Ectodermal cell (in vitro differentiated cells): ENCODE measurements around the gene KSR1.

ENCODE experiments used
- H3K27ac ChIP-seq: 2 replicates; pipeline ENCODE4 v1.7.0; 2013; ENCODE audit warnings: mild to moderate bottlenecking, low read depth, low read length; ENCODE audit not compliant: insufficient read depth, poor library complexity, severe bottlenecking
- H3K27me3 ChIP-seq: 2 replicates; pipeline ENCODE4 v1.7.0; 2013; ENCODE audit warnings: mild to moderate bottlenecking, low read length; ENCODE audit not compliant: insufficient read depth, control insufficient read depth, poor library complexity, severe bottlenecking
- H3K36me3 ChIP-seq: one replicate; pipeline ENCODE4 v1.7.0; 2013; ENCODE audit warnings: low read length; ENCODE audit not compliant: control insufficient read depth, insufficient read depth
- H3K4me1 ChIP-seq: one replicate; pipeline ENCODE4 v1.7.0; 2013; ENCODE audit warnings: low read length; ENCODE audit not compliant: control insufficient read depth, insufficient read depth
- H3K4me3 ChIP-seq: 2 replicates; pipeline ENCODE4 v1.7.0; 2013; ENCODE audit warnings: low read depth, low read length, control low read depth; ENCODE audit not compliant: insufficient read depth
- H3K9me3 ChIP-seq: 2 replicates; pipeline ENCODE4 v1.7.0; 2013; ENCODE audit warnings: mild to moderate bottlenecking, low read length, moderate library complexity; ENCODE audit not compliant: control insufficient read depth
- WGBS, 2 experiments: methylation state at CpG; one replicate each; pipeline ENCODE4 v1.1.7; 2013; ENCODE audit warnings: missing lambda C conversion rate in 2 of 2; 5-methylcytosine and 5-hydroxymethylcytosine counted together

Gene KSR1

DNA sequence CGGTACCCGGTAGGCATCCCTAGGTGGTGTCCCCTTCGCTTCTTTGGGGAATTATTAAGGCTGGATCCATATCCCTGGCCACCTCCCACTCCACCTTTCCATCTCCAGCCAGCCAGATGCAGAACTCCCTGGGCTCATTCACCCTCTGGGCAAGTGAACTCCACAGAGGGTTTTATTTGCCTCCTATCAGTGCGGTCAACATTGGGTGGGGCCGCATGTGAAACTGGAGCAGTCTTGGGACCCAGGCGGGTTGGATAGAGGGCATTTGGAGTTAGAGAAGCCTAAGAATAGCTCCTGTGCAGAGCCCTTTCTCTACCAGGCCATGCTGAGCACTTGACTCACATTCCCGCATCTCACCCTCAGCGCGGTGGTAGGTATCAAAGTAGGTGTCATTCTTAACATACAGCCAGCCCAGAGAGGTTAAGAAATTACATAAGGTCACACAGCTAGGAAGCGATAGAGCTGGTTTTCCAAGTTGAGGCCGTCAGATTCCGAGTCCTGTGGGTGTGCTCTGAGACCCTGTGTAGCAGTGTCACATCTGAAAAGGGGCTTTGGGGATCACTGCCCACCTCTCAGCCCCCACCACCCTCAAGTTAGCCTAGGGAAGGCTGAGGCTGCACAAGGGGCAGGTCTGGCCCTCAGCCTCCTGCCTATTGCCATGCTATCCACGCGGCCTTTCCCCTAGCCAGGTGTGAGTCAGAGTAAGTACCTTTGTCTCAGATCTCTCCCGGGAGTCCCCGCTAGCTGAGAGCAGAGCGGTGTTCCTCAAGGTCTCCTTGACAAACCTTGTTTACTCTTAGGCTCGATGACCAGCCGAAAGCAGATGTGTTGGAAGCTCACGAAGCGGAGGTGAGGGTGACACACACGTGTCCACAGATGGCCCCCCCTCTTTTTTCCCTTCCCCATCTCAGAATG, 147.9 kb downstream of the KSR1 start:
- Histone ChIP-seq H3K27ac (no peak overlapping the region), H3K4me3 (no peak overlapping the region), H3K4me1 (no peaks in the 10 kb centered on the region), H3K36me3 (no peaks in the 10 kb centered on the region), H3K27me3 (no peaks in the 10 kb centered on the region), H3K9me3 (no peaks in the 10 kb centered on the region)
- 94 to 96% methylated on average over 22 of the region's 22 CpGs for WGBS, 2 experiments

- H3K4me3 ChIP-seq: no peak overlapping the region
- no peaks in the 10 kb centered on the region for H3K9me3 ChIP-seq
- no peak overlapping the region for H3K27ac ChIP-seq
- no peaks in the 10 kb centered on the region for H3K27me3 ChIP-seq
- 95 to 97% methylated on average over 25 of the region's 25 CpGs for WGBS, 2 experiments
- no peaks in the 10 kb centered on the region for H3K36me3 ChIP-seq
- H3K4me1 ChIP-seq: no peaks in the 10 kb centered on the region
These were observed 149.2 kb downstream of the KSR1 start for GRCh38 chr17:27605409-27605808.

DNA sequence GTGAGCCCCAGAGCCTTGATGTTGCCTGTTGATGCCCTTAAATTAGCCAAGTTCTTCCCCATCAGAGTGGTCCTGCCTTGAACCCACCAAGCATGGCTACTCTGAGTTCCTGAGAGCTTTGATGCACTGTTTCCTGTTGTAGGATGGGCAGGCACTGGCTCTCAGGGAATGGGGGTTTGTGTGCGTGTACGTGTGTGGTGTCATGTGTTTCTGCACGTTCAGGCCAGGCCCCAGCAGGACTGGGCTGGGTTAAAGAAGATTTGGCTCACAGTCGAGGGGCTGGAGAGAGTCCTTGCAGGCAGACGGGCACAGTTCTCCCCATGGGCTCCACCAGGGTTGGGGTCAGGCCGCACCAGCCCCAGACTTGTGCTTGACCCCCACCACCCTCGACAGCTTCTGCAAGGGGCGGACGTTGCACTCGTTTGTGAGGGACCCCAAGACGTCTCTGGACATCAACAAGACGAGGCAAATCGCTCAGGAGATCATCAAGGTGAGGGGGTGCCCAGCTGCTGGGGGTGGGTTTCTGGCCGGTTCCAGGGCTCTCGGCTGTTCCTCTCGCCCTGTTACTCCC, 151.4 kb downstream of the KSR1 start:
- no peak overlapping the region for H3K27ac ChIP-seq
- no peaks in the 10 kb centered on the region for H3K27me3 ChIP-seq
- 91 to 95% methylated on average over 16 of the region's 16 CpGs for WGBS, 2 experiments
- no peak overlapping the region for H3K4me3 ChIP-seq
- no peaks in the 10 kb centered on the region for H3K9me3 ChIP-seq
- no peaks in the 10 kb centered on the region for H3K4me1 ChIP-seq
- peaks cover 7% of the 10 kb centered on the region for H3K36me3 ChIP-seq

DNA sequence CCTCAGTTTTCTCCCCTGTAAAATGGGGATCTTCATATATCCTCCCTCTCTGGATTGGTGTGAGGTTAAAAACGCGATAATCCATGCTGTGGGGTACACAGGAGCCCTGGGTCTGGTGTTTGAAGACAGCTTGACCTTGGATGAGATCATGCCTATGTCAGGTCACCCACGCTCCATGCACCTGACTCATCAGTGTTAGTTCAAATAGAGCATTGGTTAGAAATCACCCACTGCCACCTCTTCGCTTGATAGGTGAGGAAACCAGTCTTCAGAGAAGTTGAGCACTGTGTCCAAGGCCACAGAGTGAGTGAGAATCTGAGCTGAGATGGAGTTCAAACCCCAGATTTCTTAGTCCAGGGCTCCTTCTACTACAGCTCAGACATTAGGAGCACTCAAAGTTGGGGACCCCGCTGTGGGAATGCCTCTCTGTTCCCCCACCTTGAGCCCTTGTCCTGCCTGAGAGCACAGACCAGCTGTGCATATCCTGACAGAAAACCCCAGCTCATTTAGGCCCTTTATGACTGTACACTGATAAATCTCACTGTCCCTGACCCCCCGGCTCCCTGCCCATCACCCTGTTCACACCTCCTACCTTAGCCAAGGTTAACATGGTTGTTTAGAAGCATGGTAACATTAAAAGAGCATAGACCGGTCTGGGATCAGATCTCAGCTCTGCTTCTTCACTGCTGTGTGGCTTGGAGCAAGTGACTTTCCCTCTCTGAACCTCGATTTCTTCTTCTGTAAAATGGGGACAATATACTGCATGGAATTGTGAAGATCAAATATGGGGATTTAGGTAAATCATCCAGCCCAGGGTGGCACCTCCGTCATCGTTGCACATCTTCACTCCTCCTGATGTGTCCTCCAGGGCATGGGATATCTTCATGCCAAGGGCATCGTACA, 152.3 kb downstream of the KSR1 start:
- Histone ChIP-seq H3K27ac (no peak overlapping the region), H3K4me1 (no peaks in the 10 kb centered on the region), H3K36me3 (peaks cover 7% of the 10 kb centered on the region), H3K27me3 (no peaks in the 10 kb centered on the region), H3K9me3 (no peaks in the 10 kb centered on the region), H3K4me3 (no peak overlapping the region)
- 88 to 91% methylated on average over 11 of the region's 11 CpGs for WGBS, 2 experiments

DNA sequence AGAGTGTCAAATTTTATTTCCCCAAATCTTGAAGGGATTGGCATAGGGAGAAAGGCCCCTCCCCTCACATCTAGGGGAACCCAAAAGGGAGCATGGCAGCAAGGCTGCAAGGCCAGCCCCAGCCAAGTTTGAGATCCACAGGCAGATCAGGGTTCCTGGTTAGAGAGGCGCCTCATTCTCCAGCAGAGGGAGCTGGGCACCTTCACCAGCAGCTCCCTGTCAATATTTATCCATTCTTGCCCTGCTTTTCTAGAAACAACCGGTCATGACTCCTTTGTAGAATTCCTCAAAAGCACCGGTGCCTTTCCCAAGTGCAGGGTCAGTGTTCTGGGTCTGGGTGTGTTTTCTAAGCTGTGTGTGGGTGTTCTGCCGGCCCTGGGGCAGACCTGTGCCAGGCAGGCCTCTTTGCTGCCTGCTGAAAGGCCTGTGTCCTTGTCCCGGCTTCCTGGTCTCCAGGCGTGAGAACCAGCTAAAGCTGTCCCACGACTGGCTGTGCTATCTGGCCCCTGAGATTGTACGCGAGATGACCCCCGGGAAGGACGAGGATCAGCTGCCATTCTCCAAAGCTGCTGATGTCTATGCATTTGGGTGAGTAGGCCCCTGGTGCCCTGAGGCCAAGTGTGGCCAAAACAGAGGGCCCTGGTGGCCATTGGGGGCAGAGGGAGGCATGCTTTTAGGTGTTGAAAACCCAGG, 153.5 kb downstream of the KSR1 start:
- 91 to 92% methylated on average over 11 of the region's 11 CpGs for WGBS, 2 experiments
- no peaks in the 10 kb centered on the region for H3K4me1 ChIP-seq
- no peaks in the 10 kb centered on the region for H3K9me3 ChIP-seq
- peaks cover 7% of the 10 kb centered on the region for H3K36me3 ChIP-seq
- H3K27me3 ChIP-seq: no peaks in the 10 kb centered on the region
- no peak overlapping the region for H3K4me3 ChIP-seq
- H3K27ac ChIP-seq: no peak overlapping the region

- H3K36me3 ChIP-seq: peaks cover 7% of the 10 kb centered on the region
- 93 to 96% methylated on average over 3 to 4 of the region's 4 CpGs for WGBS, 2 experiments
- H3K27ac ChIP-seq: no peak overlapping the region
- no peaks in the 10 kb centered on the region for H3K27me3 ChIP-seq
- H3K4me3 ChIP-seq: no peak overlapping the region
- no peaks in the 10 kb centered on the region for H3K9me3 ChIP-seq
- H3K4me1 ChIP-seq: no peaks in the 10 kb centered on the region
These were observed 154.0 kb downstream of the KSR1 start for GRCh38 chr17:27610304-27610677.

DNA sequence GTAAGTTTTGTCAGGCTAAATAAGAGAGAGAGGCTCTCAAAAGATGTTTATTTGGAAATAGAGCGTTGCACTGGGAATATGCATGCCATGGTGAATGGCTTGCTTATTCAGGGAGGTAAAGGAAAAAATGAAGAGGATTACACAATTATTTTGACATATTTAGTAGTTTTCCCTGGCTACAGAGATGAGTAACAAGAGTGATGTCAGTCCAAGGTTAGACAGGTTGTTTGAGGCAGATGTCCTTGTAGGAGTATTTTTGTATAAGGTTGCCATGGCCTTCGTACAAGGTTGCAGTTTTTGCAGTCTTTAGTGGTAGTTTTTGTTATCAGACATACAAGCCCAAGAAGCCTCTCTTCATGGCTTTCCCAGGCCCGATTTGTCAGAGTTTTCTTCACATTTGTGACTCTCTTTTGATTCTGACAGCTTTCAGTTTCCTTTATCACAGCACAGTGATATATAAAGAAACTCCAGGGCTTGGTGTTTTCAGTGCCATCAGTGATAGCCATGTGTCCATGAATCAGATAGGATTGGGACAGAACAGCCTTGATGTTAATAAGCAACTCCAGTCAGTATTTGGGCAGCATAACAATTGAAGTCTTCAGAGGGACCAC, 156.0 kb downstream of the KSR1 start:
- H3K4me3 ChIP-seq: no peak overlapping the region
- peaks cover 10% of the 10 kb centered on the region for H3K36me3 ChIP-seq
- no peaks in the 10 kb centered on the region for H3K27me3 ChIP-seq
- no peak overlapping the region for H3K27ac ChIP-seq
- H3K9me3 ChIP-seq: no peaks in the 10 kb centered on the region
- WGBS, 2 experiments: 89 to 92% methylated on average over 3 of the region's 3 CpGs
- no peaks in the 10 kb centered on the region for H3K4me1 ChIP-seq

- H3K4me3 ChIP-seq: no peak overlapping the region
- H3K27me3 ChIP-seq: no peaks in the 10 kb centered on the region
- no peaks in the 10 kb centered on the region for H3K4me1 ChIP-seq
- no peaks in the 10 kb centered on the region for H3K9me3 ChIP-seq
- peaks cover 17% of the 10 kb centered on the region for H3K36me3 ChIP-seq
- WGBS, 2 experiments: 89 to 95% methylated on average over 3 of the region's 3 CpGs
- H3K27ac ChIP-seq: no peak overlapping the region
These were observed 157.2 kb downstream of the KSR1 start for GRCh38 chr17:27613433-27613832.

GRCh38 chr17:27615121-27615520, 158.9 kb downstream of the KSR1 start:
- WGBS, 2 experiments: 83 to 100% methylated on average over 1 of the region's 1 CpG
- Histone ChIP-seq H3K27ac (no peak overlapping the region), H3K9me3 (no peaks in the 10 kb centered on the region), H3K27me3 (no peaks in the 10 kb centered on the region), H3K4me1 (no peaks in the 10 kb centered on the region), H3K4me3 (no peak overlapping the region), H3K36me3 (peaks cover 19% of the 10 kb centered on the region)
